NCI-H1930 (cell line): ENCODE results near the gene KCNN4.
"Not testable (repeated sequence)": the region's sequence is repeated elsewhere in the genome, so short reads cannot be mapped to it uniquely, and the experiment has no call there.

Experiments used
- DNase-seq, 2 experiments: peaks; one replicate each; lab custom pipeline; 2025; lab: John Stamatoyannopoulos, UW

The KCNN4 gene

GRCh38 chr19:43774103-43774939 lies 6.5 kb downstream of the KCNN4 start:
- peak in 1 of 2 experiments; percentile 26 for DNase-seq

- DNase-seq, result no peak
These were observed 7.1 kb downstream of the KCNN4 start for GRCh38 chr19:43773725-43774102.

DNA sequence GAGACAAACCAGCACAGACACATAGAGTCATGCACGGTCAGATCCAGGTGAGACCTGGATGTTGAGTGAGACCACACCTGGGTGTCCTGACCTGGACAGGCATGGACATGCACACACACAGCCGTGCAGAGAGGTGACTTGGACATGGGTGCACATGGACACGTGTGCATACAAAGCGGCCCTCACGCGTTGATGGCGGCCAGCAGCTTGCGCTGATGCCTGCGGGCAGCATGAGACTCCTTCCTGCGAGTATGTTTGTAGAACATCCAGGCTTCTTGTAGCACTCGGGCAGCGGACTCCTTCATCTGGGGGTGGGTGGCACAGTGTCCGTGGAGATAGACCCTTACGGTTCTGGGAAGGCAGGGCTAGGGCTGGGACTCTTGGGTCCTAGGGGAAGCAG lies 11.5 kb downstream of the KCNN4 start:
- DNase-seq, result no peak

DNA sequence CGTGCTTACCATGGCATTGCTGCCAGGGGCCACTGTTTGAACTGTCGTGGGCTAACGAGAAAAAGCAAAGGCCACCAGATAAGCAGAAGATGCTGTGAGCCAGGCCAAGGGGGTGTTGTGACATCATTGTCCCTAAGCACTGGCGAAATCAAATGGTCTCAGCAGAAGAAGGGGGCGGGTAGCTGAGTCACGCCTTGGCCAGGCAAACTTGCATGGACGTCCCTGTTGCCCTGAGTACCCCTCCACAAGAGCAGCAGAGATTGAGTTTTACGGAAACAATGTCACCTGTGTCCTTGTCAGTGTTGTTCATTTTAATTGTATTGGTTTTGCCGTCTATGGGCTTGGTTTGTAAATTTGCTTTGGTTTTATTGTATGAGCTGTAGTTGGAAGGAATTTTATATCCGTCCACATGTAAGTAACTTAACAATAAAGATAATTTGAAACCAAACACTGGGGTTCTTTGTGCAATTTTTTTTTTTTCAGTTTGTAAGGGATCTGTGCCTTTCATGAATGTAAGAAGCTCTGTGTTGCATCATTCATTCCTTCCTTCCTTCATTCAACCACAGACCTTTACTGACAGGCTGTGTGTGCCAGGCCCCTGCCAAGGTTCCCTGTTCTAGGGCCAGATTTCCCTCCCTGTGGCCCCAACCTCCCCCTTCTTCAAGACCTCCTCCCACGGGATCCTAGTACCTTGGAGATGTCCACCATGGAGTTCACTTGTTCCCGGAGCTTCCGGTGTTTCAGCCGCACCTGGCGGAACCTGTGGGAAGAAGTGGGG lies 12.3 kb downstream of the KCNN4 start:
- no peak for DNase-seq

- no peak for DNase-seq
These were observed 13.0 kb downstream of the KCNN4 start for GRCh38 chr19:43767818-43768217.

- DNase-seq, result no peak
These were observed 13.5 kb downstream of the KCNN4 start for GRCh38 chr19:43767316-43767715.

DNA sequence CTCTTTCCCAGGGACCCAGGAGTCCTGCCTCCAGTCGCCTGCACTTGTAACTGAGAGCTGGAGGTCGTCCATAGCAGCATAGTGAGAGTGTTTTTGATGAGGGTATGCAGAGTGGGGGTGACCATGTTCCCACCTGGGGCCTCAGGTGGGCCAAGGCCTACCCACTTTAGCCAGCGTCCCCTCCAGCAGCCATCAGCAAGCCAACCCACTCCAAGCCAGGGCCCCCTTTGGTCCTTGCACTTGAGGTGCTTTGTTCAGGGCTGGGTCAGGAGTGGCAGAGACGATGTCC lies 14.1 kb downstream of the KCNN4 start:
- DNase-seq, result no peak

- DNase-seq, result no peak
These were observed 15.5 kb downstream of the KCNN4 start for GRCh38 chr19:43765109-43765876.

DNA sequence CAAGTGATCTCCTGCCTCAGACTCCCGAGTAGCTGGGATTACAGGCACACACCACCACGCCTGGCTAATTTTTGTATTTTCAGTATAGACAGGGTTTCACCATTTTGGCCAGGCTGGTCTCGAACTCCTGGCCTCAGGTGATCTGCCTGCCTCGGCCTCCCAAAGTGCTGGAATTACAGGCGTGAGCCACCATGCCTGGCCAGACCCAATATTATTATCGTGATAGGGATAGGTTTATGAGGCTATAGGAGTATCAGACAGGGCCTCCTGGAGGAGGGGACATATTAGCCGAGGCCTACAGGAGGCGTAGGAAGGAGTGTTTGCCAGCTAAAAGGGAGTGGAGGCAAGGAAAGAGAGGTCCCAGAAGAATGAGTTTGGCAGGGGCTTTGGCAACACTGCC lies 16.1 kb downstream of the KCNN4 start:
- not testable (repeated sequence) for DNase-seq

DNA sequence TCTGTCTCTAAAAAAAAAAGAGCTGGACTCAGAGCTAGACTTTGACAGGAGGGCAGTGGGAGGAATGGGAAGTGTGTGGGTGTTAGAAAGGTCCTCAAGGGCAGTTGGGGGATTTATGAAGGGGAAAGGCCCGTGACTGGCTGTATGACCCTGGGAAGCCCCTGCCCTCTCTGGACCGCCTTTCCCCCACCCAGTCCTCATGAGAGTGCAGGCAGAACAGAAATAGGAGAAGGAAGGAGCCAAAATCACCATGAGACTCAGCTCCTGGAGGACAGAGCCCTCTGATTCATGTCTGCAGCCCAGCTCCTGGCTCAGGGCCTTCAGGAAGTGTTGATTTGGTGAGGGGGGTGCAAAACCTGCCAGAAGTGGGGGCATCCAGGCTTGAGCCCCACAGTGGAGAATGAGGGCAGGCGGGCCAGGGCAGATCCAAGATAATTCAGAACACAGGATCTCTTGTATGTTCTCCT lies 17.3 kb downstream of the KCNN4 start:
- no peak for DNase-seq

GRCh38 chr19:43762814-43763213 lies 18.0 kb downstream of the KCNN4 start:
- no peak for DNase-seq

DNA sequence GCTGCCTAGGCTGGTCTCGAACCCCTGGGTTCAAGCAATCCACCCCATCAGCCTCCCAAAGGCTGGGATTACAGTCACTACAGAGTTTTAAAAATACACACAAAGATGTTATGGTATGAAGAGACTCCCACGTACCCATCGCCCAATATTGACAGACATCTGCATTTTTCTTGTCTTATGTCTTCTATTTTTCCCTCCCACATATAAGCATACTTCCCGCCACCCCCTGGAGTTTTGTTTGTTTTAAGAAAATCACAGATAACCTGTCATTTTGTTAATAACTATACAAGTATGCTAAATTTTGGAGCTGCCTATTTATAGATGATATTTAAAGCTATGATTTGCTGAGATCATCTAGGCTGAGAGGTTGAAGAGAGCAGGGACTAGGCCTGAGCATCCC lies 19.8 kb downstream of the KCNN4 start:
- DNase-seq, result no peak

GRCh38 chr19:43759515-43759914 lies 21.3 kb downstream of the KCNN4 start:
- no peak for DNase-seq

GRCh38 chr19:43755256-43755801 lies 25.4 kb downstream of the KCNN4 start:
- peak; percentile 71 to 81 for DNase-seq

DNA sequence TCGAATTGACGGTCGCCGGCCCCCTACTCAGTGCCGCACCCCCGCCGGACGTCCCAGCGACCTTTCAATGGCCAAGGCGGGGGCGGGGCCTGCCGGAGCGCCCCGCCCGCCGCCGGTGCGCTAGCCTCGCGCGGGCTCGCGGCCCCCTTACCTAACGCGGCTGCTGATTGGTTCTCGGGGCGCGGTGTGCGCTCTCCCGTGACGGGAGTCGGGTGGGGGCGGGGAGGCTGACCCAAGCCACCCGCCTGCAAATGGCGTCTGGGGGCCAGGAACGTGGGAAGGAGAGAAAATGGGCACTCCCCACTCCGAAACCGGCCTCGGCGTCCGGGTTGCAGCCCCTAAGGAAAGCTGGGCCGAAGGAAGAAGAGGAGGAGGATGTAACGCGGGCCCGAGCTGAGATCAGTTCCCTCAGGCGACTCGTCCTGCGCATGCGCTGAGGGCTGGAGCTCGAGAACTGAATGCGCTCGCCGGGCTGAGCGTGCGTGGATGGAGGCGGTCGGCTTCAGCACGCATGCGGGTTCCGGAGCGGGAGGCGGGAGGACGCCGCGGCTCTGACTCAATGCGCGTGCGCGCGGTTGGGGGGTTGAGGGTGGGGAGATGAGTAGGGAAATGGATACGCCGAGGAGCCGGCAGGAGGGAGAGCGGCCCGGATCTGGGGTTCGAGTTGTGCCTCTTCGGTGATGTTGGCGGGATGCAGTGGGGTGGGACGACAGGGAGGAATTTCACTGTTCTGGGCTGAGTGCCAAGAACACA lies 26.1 kb downstream of the KCNN4 start, which contains the start of gene SMG9:
TSS of gene SMG9 (minus strand) at position 460 of the 753 bp plus-strand sequence. CDS start 4,221 bp downstream, outside the sequence.
- DNase-seq, result peak; percentile 98 to 99

DNA sequence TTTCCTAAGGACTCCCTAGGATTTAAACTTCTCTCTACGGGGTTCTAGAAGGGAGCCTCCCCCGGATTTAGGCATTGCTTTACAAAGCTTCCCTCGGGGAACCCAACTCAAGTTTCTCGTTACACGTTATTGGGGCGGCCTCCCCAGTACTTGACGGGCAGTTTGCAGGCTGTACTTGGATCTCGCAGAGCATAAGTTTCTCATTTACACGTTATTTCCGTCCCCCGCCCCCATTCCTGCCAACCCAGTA lies 26.6 kb downstream of the KCNN4 start:
- no peak for DNase-seq

DNA sequence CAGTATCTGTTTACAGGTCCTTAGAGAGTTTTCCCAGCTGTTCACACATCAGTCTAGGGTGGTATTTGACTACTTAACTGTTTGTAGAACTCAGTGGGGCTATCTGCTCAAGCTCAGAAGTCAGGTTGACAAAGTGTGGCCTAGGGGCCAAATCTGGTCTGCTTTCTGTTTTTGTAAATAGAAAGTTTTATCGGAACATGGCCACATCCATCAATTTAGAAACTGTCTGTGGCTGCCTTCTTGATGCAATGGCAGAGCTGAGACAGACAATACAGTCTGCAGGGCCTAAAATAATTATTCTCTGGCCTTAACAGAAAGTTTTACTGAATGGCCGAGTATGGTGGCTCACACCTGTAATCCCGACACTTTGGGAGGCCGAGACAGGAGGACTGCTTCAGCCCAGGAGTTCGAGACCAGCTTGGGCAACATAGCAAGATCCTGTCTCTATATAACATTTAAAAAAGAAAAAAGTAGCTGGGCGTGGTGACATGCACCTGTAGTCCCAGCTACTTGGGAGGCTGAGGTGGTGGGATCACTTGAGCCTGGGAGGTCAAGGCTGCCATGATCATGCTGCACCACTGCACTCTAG lies 28.4 kb downstream of the KCNN4 start:
- no peak for DNase-seq

DNA sequence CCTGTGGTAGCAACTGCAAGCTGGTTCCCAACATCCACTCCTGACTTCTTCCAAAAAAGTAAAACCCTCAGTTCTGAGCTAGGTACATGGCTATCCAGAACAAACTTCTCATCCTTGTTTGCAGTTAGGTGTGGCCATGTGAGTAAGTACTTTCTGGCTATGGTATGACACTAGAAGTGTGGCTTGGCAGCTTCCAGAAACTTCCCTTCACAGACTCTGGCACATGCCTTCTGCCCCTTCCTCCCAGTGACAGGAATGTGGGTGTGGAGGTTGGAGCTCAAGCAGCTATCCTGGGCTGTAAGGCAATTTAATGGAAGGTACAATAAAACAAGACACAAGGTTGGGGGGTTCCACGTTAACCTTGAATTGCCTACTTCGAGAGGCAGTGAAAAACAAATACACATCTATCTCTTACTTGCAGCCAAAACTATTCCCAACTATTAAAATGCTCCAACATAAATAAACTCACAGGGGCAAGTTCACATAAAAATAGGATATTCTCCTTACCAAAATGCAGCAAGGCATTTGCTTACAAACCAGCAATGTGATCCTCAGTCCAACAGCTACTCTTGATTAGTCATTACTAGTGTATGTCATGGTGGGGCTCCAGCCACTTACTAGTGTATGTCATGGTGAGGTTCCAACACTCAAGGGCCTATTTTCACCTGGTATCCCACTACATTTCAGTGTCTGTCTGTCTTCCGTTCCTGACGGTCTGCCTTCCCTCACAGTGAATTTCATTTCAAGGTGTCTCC lies 29.1 kb downstream of the KCNN4 start:
- no peak for DNase-seq

DNA sequence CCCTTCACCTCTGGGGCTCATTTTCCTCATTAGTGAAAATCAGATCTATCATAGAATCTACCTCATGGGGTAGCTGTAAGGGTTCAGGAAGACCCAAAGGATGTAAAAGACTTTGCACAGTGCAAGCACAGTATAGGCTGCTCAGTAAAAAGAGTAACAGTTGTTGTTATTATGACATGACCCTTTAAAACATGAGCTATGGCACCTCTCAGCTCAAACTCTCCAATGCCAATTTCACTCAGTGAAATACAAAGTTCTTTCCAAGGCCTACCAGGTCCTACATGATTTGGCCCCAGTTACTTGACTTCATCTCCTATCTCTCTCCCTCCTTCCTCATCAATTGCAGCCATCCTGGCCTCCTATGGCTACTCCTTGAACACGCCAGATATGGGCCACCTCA lies 30.9 kb downstream of the KCNN4 start:
- DNase-seq, result no peak

- no peak for DNase-seq
These were observed 31.6 kb downstream of the KCNN4 start for GRCh38 chr19:43749152-43749551.

DNA sequence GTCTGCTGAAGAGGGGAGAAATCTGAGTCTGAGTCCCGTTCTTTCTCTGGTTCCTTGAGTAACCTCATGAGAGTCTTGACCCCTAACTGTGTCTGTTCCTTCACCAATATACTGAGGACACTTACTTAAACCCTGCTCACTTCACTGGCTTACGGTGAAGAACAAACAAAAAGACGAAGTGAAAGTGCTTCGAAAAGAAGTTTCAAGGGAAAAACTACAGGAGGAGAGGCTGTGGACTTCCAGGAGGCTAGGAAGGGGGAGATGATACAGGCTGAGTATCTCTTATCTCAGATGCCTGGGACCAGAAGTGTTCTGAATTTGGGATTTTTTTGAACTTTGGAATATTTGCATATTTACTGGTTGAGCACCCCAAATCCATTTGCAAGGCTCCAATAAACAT lies 32.1 kb downstream of the KCNN4 start:
- DNase-seq, result no peak
